OCI-LY1 (cell line): Measurements from ENCODE around the gene GPR176.

ENCODE experiments used
- H2AFZ ChIP-seq: fragments of 200-600 bp; sonication (generic), shearing (Covaris generic); 2 replicates; pipeline ENCODE4 v1.6.0; 2014; ENCODE audit warnings: antibody characterized with exemption, mild to moderate bottlenecking, low read length
- H3F3A ChIP-seq: fragments of 200-600 bp; sonication (generic), shearing (Covaris generic); 2 replicates; pipeline ENCODE4 v1.6.0; 2014; ENCODE audit warnings: mild to moderate bottlenecking, antibody characterized with exemption, low read length, moderate library complexity; ENCODE audit not compliant: insufficient read depth
- H3K27ac ChIP-seq: fragments of 200-600 bp; sonication (generic); 2 replicates; pipeline ENCODE4 v1.5.1; 2014; ENCODE audit warnings: low read length, mixed run types, mild to moderate bottlenecking, low read depth; ENCODE audit not compliant: poor library complexity, severe bottlenecking
- H3K27me3 ChIP-seq: fragments of 200-600 bp; sonication (generic); 2 replicates; pipeline ENCODE4 v1.6.0; 2014; ENCODE audit warnings: antibody characterized with exemption, mild to moderate bottlenecking, low read length, moderate library complexity; ENCODE audit not compliant: insufficient read depth
- H3K36me3 ChIP-seq: fragments of 200-600 bp; sonication (generic); 2 replicates; pipeline ENCODE4 v1.6.1; 2014; ENCODE audit warnings: mild to moderate bottlenecking, antibody characterized with exemption, low read length, moderate library complexity, mixed read lengths; ENCODE audit not compliant: insufficient read depth
- H3K4me1 ChIP-seq: fragments of 200-600 bp; sonication (generic); 2 replicates; pipeline ENCODE4 v1.5.1; 2014; ENCODE audit warnings: mild to moderate bottlenecking, low read length, moderate library complexity; ENCODE audit not compliant: insufficient read depth, severe bottlenecking
- H3K4me2 ChIP-seq: fragments of 200-600 bp; sonication (generic), shearing (Covaris generic); 2 replicates; pipeline ENCODE4 v1.6.1; 2014; ENCODE audit warnings: low read length
- H3K4me3 ChIP-seq: fragments of 200-600 bp; sonication (generic); 2 replicates; pipeline ENCODE4 v1.5.1; 2014; ENCODE audit warnings: low read length, low read depth, mild to moderate bottlenecking, mixed read lengths; ENCODE audit not compliant: poor library complexity, severe bottlenecking
- H3K79me2 ChIP-seq: fragments of 200-600 bp; shearing (Covaris generic); 2 replicates; pipeline ENCODE4 v1.6.1; 2016; ENCODE audit warnings: mixed run types, low read length, mixed read lengths; ENCODE audit not compliant: insufficient read depth
- H3K9ac ChIP-seq: fragments of 200-600 bp; sonication (generic), shearing (Covaris generic); 2 replicates; pipeline ENCODE4 v1.6.1; 2014; ENCODE audit warnings: mild to moderate bottlenecking, low read length, mixed read lengths
- H3K9me2 ChIP-seq: fragments of 200-600 bp; sonication (generic), shearing (Covaris generic); 2 replicates; pipeline ENCODE4 v1.6.1; 2014; ENCODE audit warnings: low read depth, mild to moderate bottlenecking, low read length, mixed read lengths
- H3K9me3 ChIP-seq: fragments of 200-600 bp; shearing (Covaris generic); 2 replicates; pipeline ENCODE4 v1.6.1; 2014; ENCODE audit warnings: low read length, mixed read lengths
- H4K20me1 ChIP-seq: fragments of 200-600 bp; sonication (generic), shearing (Covaris generic); 2 replicates; pipeline ENCODE4 v1.6.0; 2016; ENCODE audit warnings: mild to moderate bottlenecking, low read length; ENCODE audit not compliant: insufficient read depth
- EZH2 ChIP-seq: fragments of 200-600 bp; sonication (generic), shearing (Covaris generic); IDR thresholded peaks from 2 replicates; pipeline ENCODE4 v1.8.0; 2017; ENCODE audit warnings: borderline replicate concordance, mixed run types, mild to moderate bottlenecking, antibody characterized with exemption, low read length, moderate library complexity, mixed read lengths
- TF ChIP-seq, protein P1 (sequence below): fragments of 200-600 bp; sonication (generic), shearing (Covaris generic); IDR thresholded peaks from 2 replicates; pipeline ENCODE4 v1.5.1; 2017; ENCODE audit warnings: mild to moderate bottlenecking, antibody characterized with exemption, low read length, moderate library complexity, mixed read lengths

GPR176 gene

DNA sequence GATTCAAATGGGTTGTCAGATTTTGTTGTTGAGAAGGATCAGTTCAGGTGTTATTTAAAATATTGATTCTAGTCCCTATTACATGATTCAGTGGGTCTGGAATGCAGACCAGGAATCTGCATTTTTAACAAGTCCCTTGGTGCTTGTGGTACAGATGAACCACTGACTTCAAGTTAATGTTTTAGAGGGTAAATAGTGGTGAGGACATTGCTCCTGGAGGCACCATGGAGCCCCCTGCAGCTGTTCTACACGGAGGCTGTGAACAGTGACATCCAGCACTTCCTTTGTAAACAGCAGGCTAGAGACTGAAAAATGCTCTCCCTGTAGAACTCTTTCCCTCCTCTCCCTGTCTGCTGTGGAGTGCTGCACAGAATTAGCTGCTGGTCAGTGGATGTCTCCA is 132.6 kb downstream of the GPR176 start:
- Histone ChIP-seq H3K27me3 (no peaks in the 10 kb centered on the region), H3K79me2 (no peaks in the 10 kb centered on the region), H4K20me1 (no peaks in the 10 kb centered on the region), H3K4me3 (no peak overlapping the region), H3K27ac (no peak overlapping the region), H3K9ac (no peak overlapping the region), H3K4me1 (peaks cover 27% of the 10 kb centered on the region), H3K36me3 (no peaks in the 10 kb centered on the region), H3F3A (no peaks in the 10 kb centered on the region), H3K9me2 (no peaks in the 10 kb centered on the region), H3K9me3 (no peaks in the 10 kb centered on the region), H2AFZ (no peak overlapping the region), H3K4me2 (no peak overlapping the region)
- TF ChIP-seq, protein P1, sequence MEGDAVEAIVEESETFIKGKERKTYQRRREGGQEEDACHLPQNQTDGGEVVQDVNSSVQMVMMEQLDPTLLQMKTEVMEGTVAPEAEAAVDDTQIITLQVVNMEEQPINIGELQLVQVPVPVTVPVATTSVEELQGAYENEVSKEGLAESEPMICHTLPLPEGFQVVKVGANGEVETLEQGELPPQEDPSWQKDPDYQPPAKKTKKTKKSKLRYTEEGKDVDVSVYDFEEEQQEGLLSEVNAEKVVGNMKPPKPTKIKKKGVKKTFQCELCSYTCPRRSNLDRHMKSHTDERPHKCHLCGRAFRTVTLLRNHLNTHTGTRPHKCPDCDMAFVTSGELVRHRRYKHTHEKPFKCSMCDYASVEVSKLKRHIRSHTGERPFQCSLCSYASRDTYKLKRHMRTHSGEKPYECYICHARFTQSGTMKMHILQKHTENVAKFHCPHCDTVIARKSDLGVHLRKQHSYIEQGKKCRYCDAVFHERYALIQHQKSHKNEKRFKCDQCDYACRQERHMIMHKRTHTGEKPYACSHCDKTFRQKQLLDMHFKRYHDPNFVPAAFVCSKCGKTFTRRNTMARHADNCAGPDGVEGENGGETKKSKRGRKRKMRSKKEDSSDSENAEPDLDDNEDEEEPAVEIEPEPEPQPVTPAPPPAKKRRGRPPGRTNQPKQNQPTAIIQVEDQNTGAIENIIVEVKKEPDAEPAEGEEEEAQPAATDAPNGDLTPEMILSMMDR: no peak
- TF ChIP-seq EZH2: no peak

DNA sequence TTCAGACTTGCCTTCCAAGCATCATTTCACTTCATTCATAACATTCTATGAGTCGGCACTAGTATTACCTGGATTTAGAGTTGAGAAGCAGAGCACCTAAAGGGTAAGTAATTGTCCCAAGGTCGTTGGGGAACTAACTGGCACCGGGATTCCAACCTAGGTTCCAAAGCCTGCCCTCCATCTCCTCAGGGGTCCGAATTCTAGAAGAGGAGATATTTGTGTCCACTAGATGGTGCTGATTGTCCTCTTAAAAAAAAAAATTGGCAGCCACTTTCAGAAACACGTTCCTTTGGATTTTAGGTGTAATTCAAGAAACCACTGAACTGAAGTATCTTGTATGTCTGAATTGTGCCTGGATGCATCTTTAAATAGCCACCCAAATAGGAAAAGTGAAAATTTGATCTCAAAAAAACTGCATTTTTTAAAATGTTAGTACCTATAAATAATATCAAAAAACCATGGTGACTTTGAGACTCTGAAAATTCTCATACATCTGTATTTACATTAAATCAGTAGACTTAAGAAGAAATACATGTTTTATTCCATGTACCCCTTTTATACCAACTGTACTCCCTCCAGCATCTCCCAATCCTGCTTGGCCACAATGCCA is 133.5 kb downstream of the GPR176 start:
- Histone ChIP-seq H3K27ac (no peak overlapping the region), H3K9ac (no peak overlapping the region), H3K4me3 (no peak overlapping the region), H3K9me3 (peaks cover under 1% of the 10 kb centered on the region; the same call in 1 of the 2 replicates), H3F3A (no peaks in the 10 kb centered on the region), H3K27me3 (no peaks in the 10 kb centered on the region), H3K36me3 (no peaks in the 10 kb centered on the region), H3K9me2 (no peaks in the 10 kb centered on the region), H3K4me2 (no peak overlapping the region), H3K4me1 (peaks cover 31% of the 10 kb centered on the region), H3K79me2 (no peaks in the 10 kb centered on the region), H2AFZ (no peak overlapping the region), H4K20me1 (no peaks in the 10 kb centered on the region)
- TF ChIP-seq EZH2: no peak
- TF ChIP-seq, protein P1: peak; percentile 69

DNA sequence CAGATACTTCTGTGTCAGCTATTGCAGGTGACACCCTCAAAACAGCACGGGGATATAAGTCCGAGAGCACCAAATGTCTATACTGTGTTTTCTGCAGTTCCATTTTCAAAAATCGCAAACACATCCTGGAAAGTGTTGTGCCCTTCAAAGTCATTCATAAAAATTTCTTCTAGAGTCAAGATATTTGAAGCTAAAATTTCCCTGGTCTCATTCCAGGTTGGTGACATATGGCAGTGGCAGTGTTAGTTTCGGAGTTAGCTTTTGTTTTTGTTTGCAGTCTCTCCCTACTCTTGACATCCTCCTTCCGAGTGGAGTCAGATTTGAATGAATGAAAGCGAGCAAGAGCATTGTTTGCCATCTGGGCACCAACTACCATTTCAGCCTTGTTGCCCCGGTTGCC is 134.2 kb downstream of the GPR176 start:
- H3K27ac ChIP-seq: no peak overlapping the region
- no peaks in the 10 kb centered on the region for H3K27me3 ChIP-seq
- no peak overlapping the region for H3K4me3 ChIP-seq
- H3K36me3 ChIP-seq: no peaks in the 10 kb centered on the region
- H2AFZ ChIP-seq: no peak overlapping the region
- no peaks in the 10 kb centered on the region for H3K79me2 ChIP-seq
- no peaks in the 10 kb centered on the region for H3F3A ChIP-seq
- no peak overlapping the region for H3K9ac ChIP-seq
- TF ChIP-seq, protein P1: no peak
- TF ChIP-seq EZH2: no peak
- no peaks in the 10 kb centered on the region for H3K9me2 ChIP-seq
- H3K4me1 ChIP-seq: peaks cover 31% of the 10 kb centered on the region
- no peaks in the 10 kb centered on the region for H4K20me1 ChIP-seq
- no peak overlapping the region for H3K4me2 ChIP-seq
- peaks cover 8% of the 10 kb centered on the region for H3K9me3 ChIP-seq
